A549 (cell line): ENCODE results near the gene AMPH. TPM values are rescaled to one million over a fixed set of nuclear protein-coding genes. Genes with fewer than 3 reads are reported as not detected.

ENCODE experiments used
- ATAC-seq, 2 experiments: fragments of 200-7000 bp in 1 of 2; fragments of >200 bp in 1 of 2; cut with Nextera tagmentation in 1 of 2; cut with Tn5 transposase in 1 of 2; 3 replicates each; pipeline versions ENCODE4 v1.8.0 to v1.9.1; 2018 to 2020; ENCODE audit warnings: mild to moderate bottlenecking in 1 of 2, moderate library complexity in 1 of 2
- CTCF ChIA-PET: fragments of 300-600 bp; sonication (Branson Sonifier 250); formaldehyde crosslinking; extraction: SDS; loops from one replicate; lab custom pipeline; 2021; ENCODE audit warnings: antibody characterized with exemption, inconsistent platforms; lab: Yijun Ruan, JAX
- POLR2A ChIA-PET: fragments of 350-600 bp; formaldehyde crosslinking; extraction: SDS; loops from one replicate; lab custom pipeline; 2021; ENCODE audit warnings: antibody characterized with exemption, inconsistent platforms; lab: Yijun Ruan, JAX
- DNase-seq, 2 experiments: peaks; one replicate each; pipeline versions ENCODE4 v3.0.0 to v3.0.0-alpha.2; 2011 to 2016; ENCODE audit warnings: low read depth in 1 of 2, low spot score in 1 of 2
- FAIRE-seq: peaks from 2 replicates; lab custom pipeline; 2011; peaks lifted over from hg19 to GRCh38; lab: Jason Lieb, UNC
- H3K27ac ChIP-seq, 2 experiments: fragments of >200 bp; sonication (Bioruptor Twin); formaldehyde crosslinking; 3 replicates each; pipeline ENCODE4 v1.5.1; 2016 to 2017
- H3K4me1 ChIP-seq: fragments of >200 bp; sonication (Bioruptor Twin); formaldehyde crosslinking; 3 replicates; pipeline ENCODE4 v1.6.1; 2016
- H3K4me2 ChIP-seq: fragments of >200 bp; sonication (Bioruptor Twin); formaldehyde crosslinking; 3 replicates; pipeline ENCODE4 v1.6.1; 2016
- H3K4me3 ChIP-seq: fragments of >200 bp; sonication (Bioruptor Twin); formaldehyde crosslinking; 3 replicates; pipeline ENCODE4 v1.5.1; 2016
- H3K9me3 ChIP-seq: fragments of >200 bp; sonication (Bioruptor Twin); formaldehyde crosslinking; 3 replicates; pipeline ENCODE4 v1.6.1; 2016
- CTCF ChIP-seq: fragments of >200 bp; sonication (Bioruptor Twin); formaldehyde crosslinking; IDR thresholded peaks from 3 replicates; pipeline ENCODE4 v1.5.1; 2016
- HDAC2 ChIP-seq: fragments of 200-600 bp; sonication (generic); IDR thresholded peaks from 2 replicates; pipeline ENCODE4 v1.6.1; 2016
- HES2 ChIP-seq: fragments of >200 bp; sonication (Bioruptor Twin); formaldehyde crosslinking; IDR thresholded peaks from 2 replicates; pipeline ENCODE4 v1.6.1; 2016
- HMGXB4 ChIP-seq: fragments of 250-450 bp; sonication (Bioruptor Pico); IDR thresholded peaks from 2 replicates; pipeline ENCODE4 v1.5.0; 2021; ENCODE audit warnings: mild to moderate bottlenecking, moderate library complexity, borderline replicate concordance
- MAFK ChIP-seq: fragments of 450-650 bp; IDR thresholded peaks from 2 replicates; pipeline ENCODE4 v1.6.1; 2014; ENCODE audit not compliant: partially characterized antibody
- MAX ChIP-seq: IDR thresholded peaks from 2 replicates; pipeline ENCODE4 v1.6.1; 2012
- RAD21 ChIP-seq, 2 experiments: fragments of >200 bp in 1 of 2; sonication (Bioruptor Twin) in 1 of 2; formaldehyde crosslinking in 1 of 2; IDR thresholded peaks in 1 of 2; conservative IDR thresholded peaks in 1 of 2; 2 replicates in 1 of 2; 3 replicates in 1 of 2; pipeline ENCODE4 v1.6.1; 2012 to 2018; ENCODE audit warnings: inconsistent platforms in 1 of 2
- RFX5 ChIP-seq: fragments of 450-650 bp; IDR thresholded peaks from 2 replicates; pipeline ENCODE4 v1.7.1; 2014; ENCODE audit warnings: antibody characterized with exemption, mild to moderate bottlenecking, moderate library complexity
- RNF2 ChIP-seq: fragments of 200-600 bp; sonication (generic); IDR thresholded peaks from 2 replicates; pipeline ENCODE4 v1.6.1; 2016; ENCODE audit warnings: low read depth, mild to moderate bottlenecking, antibody characterized with exemption, moderate library complexity, borderline replicate concordance
- SMC3 ChIP-seq: fragments of >200 bp; sonication (Bioruptor Twin); formaldehyde crosslinking; IDR thresholded peaks from 3 replicates; pipeline ENCODE4 v1.6.1; 2018; ENCODE audit warnings: inconsistent platforms
- whole genome bisulfite sequencing: methylation state at CpG from one replicate; pipeline ENCODE4 v1.1.6; 2017; ENCODE audit errors: missing lambda C conversion rate; 5-methylcytosine and 5-hydroxymethylcytosine counted together
- polyA plus RNA-seq, 4 experiments: library from polyadenylated mRNA; depleted of rRNA in 3 of 4; stranded (reverse); fragments of >200 nt; fragmentation: RNase III in 1 of 4; extraction: RNeasy Plus Mini Kit Qiagen cat#74134 plus additional on column Dnase treatment in 1 of 4; gene quantifications; 2 replicates in 3 of 4; 3 replicates in 1 of 4; pipeline ENCODE4 v1.2.3, GENCODE V29; 2011 to 2017

The AMPH gene
- polyA plus RNA-seq, 2 of the 4 experiments (the other 2 are of a cell fraction) = 0.26 TPM; not detected in 1

GRCh38 chr7:38664972-38665371 is 33.8 kb upstream of the AMPH start (continued):
- TF ChIP-seq CTCF (no peak), HES2 (no peak)

GRCh38 chr7:38660427-38661099 is 29.4 kb upstream of the AMPH start:
- no peak overlapping the region for H3K4me3 ChIP-seq
- ChIA-PET POLR2A (no interaction called here), CTCF (interaction anchor here (0.6 to 1.8 kb wide), 5 partner anchors 19 to 445 kb away, joined by 3 to 6 read pairs (median 3); no protein-coding TSS in a partner anchor)
- H3K4me1 ChIP-seq = no peaks in the 10 kb centered on the region
- TF ChIP-seq SMC3 = peak; percentile 26; the same call in 1 of the 3 replicates
- peak; percentile 6 for TF ChIP-seq MAFK
- TF ChIP-seq HMGXB4 (CRISPR knock-in tag) = no peak
- TF ChIP-seq CTCF = peak; percentile 36
- TF ChIP-seq RAD21 (conservative IDR thresholded peaks at IDR 0.05 in 1 of 2, IDR thresholded peaks at IDR 0.05 in 1 of 2) = peak; percentile 49 to 77
- no peak for TF ChIP-seq MAX
- no peak for TF ChIP-seq RNF2
- H3K9me3 ChIP-seq = no peaks in the 10 kb centered on the region
- no peak for FAIRE-seq
- ATAC-seq = peak; percentile 39 to 88; a peak in 3 of 6 replicates
- H3K27ac ChIP-seq = no peak overlapping the region
- DNase-seq = peak; percentile 15 to 54
- WGBS = 9% methylated on average over 6 of the region's 6 CpGs
- H3K4me2 ChIP-seq = 0 out of 3 replicates have a peak overlapping the region, but pooled peaks have one; percentile 13

GRCh38 chr7:38659931-38660330 is 28.8 kb upstream of the AMPH start:
- TF ChIP-seq RNF2 (no peak), CTCF (no peak), RFX5 (no peak), HDAC2 (no peak), MAFK (no peak)
- ChIA-PET CTCF (interaction anchor here (0.6 to 1.8 kb wide), 7 partner anchors 18 to 444 kb away, joined by 3 to 6 read pairs (median 3); no protein-coding TSS in a partner anchor), POLR2A (no interaction called here)
- WGBS = 50% methylated on average over 4 of the region's 6 CpGs
- ATAC-seq = no peak
- no peak for FAIRE-seq
- Histone ChIP-seq H3K4me3 (no peak overlapping the region), H3K4me2 (no peak overlapping the region), H3K4me1 (no peaks in the 10 kb centered on the region), H3K27ac (no peak overlapping the region), H3K9me3 (no peaks in the 10 kb centered on the region)
- DNase-seq = no peak
